NCI-H82 treated with DMSO at 0.1 percent for 48 hours (cell line): ENCODE measurements around the gene RLF.

Experiments used
- DNase-seq: peaks from one replicate; lab custom pipeline; 2025; ENCODE audit not compliant: unreplicated experiment; lab: John Stamatoyannopoulos, UW

RLF gene

DNA sequence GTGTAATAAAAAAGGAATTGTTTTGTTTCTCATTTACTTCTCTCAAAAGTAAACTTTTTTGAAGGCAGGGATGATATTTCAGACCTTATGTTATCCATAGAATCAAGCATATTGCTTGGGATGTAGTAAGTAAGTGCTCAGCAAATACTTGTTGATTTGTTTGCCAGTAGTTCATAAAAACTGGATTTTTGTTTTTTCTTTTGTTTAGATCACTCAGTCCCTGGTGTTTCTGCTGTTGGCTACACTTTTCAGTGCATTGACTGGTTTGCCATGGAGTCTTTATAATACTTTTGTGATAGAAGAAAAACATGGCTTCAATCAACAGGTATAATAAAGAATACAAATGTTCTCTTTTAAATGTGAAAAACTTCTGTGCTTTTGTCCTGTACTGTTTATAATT, 107.0 kb downstream of the RLF start:
- no peak for DNase-seq

DNA sequence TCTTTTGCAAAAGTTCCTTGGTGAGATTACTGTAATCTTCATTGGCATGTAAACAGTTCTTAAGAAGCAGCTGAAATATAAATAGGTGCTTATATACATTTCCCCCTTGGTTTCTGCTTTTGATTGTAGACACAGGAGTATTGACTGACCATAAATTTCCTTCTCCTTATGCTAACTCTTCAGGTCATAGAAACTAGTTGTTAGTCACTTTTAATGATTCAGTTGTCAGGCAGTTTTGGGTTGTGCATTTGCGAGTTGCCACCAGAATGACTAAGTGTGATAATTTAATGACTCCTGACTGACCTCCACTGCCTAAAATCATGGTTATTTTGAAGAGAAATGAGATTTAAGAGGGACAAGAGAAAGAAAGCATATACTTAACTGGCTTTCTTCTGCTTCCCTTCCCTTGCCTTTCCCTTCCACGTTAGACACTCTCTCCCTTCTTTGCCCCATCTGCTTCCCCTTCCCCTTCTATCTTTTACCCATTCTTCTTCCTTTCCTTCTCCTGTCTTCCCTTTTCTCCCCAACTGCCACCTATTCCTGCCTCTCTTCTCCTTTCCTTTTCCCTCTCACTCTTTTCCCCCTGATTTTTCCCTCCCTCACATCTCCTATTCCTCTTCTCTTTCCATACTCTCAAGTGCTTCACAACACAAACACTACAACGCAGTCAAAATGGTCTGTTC, 109.1 kb downstream of the RLF start:
- DNase-seq = no peak

DNA sequence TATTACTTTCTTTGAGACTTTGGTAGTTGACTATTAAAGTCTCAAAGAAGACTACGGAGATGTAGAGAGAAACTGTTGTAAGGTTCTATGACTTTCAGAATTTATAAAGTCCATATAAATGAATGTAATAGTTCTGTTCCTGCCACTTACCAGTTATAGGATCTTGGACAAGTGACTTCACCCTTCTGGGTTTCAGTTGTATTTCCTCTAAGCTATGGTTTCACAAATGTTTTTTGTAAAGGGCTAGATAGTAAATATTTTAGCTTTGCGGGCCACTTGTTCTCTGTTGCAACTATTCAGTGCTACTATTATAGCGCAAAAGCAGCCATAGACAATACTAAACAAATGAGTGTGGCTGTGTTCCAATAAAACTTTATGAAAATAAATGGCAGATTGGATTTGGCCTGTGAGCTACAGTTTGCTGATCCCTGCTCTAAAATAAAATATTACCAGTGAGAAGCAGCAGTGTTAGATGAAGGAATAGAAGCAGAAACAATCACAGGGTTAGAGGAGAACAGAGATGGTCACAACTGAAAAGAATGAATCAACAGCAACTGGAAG, 111.5 kb downstream of the RLF start:
- no peak for DNase-seq

DNA sequence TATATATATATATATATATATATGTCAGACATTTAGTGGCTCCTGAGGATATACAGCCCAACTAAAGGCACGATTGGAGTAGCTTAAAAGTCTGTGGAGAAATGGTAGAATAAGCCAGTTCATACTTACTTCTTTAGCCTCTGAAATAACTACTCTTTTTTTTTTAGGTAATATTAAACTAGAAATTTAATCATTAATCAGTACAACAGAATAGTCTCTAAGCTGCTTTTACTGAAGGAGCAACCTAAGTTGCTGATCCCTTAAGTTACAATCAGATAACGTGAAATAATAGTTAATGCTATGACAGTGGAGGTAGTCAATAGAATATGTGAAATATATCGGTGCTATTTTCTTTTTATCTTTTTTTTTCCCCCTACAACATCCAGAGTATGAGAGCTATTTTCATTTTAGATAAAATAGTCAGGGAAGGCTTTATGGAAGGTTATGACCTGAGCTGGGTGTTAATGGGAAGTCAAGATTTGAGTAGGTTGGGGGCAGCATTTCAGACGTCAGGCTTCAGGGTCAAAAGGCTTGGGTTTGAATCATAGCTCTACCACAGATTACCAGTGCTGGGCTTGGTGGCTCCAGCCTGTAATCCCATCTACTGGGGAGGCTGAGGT, 112.5 kb downstream of the RLF start:
- DNase-seq = no peak

DNA sequence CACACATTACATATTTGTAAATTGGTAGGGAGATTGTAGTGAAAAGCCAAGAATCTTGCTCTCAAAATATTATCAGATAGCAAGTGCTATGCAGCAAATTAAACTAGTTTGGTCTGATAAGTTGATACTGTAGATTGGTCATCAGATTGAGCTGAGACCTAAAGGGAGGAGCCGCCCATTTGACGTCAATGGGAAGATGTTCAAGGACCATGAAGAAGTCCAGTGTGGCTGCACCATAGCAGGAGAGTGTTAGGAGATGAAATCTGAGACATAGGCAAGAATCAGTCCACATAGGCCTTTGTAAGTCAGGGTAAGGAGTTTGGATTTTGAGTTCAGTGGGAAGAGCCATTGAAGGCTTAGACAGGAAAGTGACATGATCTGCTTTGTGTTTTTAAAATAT, 113.1 kb downstream of the RLF start:
- DNase-seq = no peak

DNA sequence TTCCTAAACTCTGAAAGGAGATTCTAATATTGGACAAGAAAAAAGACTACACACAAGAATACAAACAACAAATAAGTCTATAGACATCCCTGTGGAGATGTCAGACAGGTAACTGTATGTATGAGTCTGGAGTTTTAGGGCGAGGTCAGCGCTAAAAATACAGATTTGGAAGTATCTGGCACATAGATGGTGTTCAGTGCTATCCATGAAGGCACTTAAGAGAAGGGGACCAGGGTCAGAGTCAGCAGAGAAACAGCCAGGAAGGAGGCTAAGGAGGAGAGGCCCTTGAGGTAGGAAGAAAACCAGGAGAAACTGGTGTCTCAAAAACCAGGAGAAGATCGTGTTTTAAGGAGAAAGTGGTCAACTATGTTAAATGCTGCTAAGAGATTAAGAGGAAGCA, 114.9 kb downstream of the RLF start:
- DNase-seq = no peak

DNA sequence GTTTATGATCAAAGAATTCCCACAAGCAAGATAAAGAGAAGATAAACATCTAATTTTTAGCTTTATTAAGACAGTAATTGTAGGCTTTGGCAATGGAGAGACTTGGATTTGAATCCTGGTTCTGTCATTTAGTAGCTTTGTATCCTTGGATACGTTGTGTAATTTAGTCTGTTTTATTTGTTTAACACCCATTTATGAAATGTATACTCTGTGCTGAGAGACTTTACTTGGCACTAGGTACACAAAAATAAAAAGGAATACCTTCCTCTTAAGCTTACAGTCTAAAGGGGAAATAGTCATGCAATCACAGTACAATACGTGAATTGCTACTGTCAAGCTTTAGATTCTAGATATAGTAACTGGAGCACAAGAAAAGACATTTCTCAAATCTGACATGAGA, 120.7 kb downstream of the RLF start:
- no peak for DNase-seq
